ENCODE data around the gene NUTF2.

NUTF2 gene

DNA sequence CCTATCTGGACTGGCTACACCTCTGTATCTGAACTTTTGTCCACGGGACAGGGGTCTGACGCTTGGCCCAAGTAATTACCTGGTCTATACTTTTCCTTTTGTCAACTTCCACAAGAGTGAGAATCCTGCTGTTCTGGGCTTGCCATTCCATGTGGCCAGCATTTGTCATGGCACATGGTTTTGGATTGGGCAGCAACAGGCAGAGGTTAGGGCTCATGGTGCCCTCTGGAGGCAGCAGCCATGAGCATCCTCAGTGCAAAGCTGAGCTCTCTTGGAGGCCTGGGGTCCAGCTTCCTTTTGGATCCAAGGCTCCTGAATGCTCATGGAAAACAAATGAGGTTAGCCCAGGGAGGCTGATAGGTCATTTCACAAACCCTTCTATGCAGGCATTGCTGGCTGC, 18.6 kb downstream of the NUTF2 start:
- no peak for DNase-seq

DNA sequence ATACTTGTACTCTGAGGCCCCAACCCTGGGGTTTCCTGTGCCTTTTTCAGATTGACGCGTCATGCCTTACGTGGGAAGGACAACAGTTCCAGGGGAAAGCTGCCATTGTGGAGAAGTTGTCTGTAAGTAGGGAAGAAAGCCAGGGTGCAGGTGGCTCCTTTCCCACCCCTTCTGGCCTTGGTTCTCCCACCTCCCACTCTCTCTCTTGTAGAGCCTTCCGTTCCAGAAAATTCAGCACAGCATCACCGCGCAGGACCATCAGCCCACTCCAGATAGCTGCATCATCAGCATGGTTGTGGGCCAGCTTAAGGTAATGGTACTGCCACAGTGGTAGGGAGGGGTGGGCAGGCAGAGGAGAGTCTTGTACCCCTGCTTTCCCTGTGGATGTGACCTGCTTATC, 21.6 kb downstream of the NUTF2 start:
- DNase-seq = no peak

DNA sequence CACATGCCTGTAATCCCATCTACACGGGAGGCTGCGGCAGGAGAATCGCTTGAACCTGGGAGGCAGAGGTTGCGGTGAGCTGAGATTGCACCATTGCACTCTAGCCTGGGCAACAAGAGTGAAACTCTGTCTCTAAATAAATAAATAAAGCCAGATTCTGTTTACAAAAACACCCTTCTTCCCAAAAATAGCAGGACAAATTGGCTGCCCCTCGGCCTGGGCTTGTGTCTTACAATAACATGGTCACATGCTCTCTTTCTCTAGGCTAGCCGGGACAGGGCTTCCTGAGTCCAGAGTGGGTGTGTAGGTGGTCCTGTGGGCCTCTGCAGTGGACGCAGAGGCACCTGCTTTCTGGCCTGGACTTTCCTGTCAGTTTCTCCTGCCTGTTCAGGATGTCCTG, 22.9 kb downstream of the NUTF2 start:
- DNase-seq = no peak

DNA sequence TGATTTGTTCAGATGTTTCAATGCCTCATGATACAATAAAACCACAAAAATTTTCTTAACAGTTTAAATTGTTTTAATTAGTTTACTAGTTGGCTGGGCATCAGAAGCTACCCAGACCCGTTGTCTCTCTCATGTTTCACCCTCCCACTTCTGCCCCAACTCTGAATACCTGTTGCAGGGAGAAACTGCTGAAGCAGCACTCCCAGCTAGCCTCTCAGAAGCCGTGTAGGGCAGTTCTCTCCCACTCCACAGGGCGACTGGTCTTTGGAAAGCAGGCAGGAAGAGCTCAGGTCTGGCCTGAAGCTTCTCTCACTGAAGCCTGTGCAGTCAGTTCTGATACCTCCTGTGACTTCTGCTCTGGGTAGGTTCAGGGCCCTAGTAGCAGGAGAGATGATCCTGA, 24.5 kb downstream of the NUTF2 start:
- no peak for DNase-seq

DNA sequence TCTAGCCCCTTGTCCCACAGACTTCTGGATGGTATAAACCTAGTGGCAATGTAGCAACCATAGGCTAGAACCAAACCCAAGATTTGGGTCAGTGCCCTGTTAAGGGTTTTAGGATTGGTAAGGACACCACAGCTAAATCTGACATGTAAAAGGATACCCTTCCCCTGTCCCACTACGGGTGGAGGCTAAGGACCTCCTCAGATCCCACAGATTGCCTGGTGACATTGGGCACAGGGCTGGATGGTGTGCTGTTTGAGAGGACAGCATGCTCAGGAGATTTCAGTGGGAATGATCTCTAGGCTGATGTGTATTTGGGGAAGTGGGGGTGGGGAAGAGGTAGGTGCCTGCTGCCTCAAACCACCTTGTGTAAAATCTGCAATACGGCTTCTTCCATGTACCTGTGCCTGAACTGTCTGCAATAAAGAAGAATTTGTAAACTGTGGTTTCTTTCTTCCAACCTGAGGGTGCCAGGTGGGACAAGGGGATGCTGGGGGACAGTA, 25.4 kb downstream of the NUTF2 start:
- DNase-seq = no peak

DNA sequence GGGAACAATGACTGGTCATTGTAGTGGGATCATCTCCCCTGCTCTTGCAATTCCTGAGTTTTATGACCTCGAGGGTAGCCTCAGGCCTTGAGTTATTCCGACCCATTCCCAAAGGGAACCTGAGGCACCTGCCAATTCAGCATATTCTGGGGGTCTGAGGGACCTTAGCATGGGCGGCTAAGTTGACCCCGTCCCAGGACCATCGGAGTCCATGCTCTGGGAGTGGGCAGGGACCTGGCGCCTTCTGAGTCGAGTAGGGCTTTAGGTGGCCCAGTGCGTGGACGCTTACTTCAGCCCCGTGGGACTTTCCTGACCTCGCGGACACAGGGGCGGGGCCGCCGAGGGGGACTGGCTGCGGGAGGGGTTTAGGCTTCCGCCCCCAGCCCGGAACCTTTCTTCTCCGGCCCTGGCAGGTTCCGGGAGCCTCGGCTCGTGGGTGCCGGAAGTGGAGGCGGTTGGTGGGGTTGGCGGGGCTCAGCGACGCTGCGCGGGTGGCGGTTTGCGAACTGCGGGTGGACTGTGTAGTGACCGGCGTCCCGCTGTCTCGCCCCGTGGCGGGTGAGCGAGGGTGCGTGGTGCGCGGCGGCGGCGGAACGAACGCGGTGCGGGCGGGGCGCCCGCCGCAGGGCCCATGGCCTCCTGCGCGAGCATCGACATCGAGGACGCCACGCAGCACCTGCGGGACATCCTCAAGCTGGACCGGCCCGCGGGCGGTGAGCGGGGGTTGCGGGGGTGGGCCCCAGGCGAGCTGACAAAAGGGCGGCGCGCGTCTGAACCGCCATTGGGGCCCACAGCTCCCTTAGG, 26.1 kb downstream of the NUTF2 start, which contains the start of gene EDC4:
Gene EDC4, plus strand, starts transcription at position 422 of the 804 bp plus-strand sequence. Its CDS starts 210 bp downstream, at position 632.
- DNase-seq = no peak

DNA sequence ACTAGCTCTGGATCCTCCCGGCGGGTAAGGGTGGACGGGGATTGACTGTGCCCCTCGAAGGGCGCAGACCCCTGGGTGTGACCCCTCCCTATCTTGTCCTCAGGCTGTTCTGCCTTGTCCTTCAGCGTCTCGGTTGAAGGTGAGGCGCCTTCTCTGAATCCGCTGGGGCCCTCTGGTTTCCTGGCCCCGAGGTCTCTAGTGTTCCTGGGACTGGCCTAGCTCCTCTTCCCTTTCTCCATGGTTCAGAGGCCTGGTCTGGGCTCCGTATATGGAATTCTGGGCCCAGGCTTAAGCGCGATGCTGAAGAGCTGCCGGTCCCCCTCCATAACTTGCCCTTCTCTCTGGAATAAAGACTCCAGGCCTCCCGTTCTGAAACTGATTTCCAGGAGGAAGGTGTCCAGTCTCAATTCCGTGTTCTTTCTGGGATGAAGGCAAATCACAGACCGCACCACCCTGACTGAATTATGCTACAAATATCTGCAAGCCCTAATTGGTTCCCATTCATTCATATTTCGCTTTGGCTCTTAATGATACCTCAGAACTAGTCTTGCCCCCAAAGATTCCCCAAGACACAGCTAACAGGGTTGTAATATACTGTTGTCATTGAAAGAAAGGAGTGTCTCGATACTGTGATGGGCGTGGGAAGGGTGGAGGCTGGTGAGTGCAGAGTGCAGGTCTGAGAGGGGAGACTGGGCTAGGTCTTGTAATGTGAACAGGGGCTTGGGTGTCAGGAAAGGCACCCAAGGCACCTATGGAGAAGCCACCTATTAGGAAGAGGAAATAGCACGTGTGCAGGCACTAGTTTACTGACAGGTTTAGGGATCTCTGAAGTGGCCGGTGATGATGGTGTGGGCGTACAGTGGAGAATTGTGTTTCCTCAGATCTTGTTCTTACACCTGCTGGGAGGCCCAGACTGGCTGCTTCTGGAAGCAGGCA, 27.0 kb downstream of the NUTF2 start:
- DNase-seq = no peak

DNA sequence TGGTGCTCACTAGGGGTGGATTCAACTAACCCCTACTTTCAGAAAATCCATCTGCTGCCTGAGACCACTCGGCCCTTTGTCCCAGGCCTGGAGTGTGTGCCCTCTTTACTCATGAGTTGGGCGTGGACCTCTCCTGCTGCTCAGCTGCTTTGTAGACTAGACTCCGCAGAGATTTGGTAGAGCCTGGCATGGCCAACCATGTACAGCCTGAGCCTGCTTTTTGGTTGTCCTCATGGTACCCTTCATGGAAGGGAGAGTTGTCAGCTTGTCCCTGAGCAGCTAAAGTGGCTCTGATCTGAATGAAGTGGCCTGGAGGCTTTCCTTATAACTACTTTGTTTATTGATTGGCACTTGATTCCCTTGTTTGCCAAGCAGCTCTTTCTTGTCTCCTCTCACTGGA, 27.6 kb downstream of the NUTF2 start:
- DNase-seq = no peak

DNA sequence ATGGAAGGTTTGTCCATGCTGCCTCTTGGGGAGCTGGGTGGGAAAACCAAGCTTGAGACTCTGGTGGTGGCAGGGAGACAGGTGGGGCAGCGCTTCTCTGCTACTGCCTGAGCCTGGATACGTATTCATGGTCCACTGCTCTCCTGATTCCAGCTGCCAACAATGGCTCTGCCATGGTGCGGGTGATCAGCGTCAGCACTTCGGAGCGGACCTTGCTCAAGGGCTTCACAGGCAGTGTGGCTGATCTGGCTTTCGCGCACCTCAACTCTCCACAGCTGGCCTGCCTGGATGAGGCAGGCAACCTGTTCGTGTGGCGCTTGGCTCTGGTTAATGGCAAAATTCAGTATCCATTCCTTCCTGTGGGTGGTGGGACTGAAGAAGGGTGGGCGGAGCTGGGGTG, 30.3 kb downstream of the NUTF2 start:
- no peak for DNase-seq

DNA sequence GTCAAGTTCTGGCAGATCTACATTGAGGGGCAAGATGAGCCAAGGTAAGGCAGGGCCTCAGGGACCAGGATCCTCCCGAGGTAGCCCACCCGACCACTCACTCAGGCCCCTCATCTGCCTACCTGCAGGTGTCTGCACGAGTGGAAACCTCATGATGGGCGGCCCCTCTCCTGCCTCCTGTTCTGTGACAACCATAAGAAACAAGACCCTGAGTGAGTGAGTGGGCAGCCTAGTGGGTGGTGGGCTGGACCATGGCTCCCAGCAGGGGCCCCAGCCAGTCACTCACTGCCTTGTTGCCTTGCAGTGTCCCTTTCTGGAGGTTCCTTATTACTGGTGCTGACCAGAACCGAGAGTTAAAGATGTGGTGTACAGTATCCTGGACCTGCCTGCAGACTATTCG, 31.5 kb downstream of the NUTF2 start:
- DNase-seq = no peak

DNA sequence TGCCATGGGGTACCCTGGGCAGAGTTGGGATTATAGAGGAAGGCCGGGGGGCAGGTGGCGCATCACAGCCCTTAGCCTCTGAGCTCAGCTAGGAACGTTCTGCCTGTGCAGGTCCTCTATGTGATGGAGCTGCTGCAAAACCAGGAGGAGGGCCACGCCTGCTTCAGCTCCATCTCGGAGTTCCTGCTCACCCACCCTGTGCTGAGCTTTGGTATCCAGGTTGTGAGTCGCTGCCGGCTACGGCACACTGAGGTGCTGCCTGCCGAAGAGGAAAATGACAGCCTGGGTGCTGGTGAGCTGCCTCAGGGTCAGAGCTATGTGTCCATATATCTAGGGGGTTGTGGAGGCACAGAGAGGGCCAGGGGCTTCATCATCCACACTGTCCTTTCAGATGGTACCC, 32.1 kb downstream of the NUTF2 start:
- no peak for DNase-seq

DNA sequence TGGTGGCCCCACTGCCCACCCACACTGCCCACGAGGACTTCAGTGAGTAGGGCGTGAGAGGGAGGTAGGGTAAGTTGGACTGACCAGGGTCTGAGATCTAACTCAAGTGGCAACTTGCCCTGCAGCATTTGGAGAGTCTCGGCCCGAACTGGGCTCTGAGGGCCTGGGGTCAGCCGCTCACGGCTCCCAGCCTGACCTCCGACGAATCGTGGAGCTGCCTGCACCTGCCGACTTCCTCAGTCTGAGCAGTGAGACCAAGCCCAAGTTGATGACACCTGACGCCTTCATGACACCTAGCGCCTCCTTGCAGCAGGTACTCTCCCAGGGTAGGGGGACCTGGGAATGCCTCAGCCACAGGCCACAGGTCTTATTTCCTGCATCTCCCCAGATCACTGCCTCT, 32.7 kb downstream of the NUTF2 start:
- DNase-seq = no peak

DNA sequence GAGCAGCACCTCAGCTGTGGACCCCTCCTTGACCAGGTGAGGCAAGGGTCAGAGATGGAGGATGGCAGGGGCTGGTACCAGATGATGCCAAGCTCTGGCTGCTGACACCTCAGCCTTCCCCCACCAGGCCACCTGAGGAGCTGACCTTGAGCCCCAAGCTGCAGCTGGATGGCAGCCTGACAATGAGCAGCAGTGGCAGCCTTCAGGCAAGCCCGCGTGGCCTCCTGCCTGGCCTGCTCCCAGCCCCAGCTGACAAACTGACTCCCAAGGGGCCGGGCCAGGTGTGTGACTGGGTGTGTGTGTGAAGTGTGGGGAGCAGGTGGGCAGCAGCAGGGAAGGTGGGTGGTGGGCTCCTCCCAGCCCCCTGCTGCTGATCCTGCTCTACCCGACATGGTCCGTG, 33.2 kb downstream of the NUTF2 start:
- DNase-seq = no peak

DNA sequence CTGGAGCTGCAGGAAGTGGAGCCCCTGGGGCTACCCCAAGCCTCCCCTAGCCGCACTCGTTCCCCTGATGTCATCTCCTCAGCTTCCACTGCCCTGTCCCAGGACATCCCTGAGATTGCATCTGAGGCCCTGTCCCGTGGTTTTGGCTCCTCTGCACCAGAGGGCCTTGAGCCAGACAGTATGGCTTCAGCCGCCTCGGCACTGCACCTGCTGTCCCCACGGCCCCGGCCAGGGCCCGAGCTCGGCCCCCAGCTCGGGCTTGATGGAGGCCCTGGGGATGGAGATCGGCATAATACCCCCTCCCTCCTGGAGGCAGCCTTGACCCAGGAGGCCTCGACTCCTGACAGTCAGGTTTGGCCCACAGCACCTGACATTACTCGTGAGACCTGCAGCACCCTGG, 33.9 kb downstream of the NUTF2 start:
- DNase-seq = no peak

DNA sequence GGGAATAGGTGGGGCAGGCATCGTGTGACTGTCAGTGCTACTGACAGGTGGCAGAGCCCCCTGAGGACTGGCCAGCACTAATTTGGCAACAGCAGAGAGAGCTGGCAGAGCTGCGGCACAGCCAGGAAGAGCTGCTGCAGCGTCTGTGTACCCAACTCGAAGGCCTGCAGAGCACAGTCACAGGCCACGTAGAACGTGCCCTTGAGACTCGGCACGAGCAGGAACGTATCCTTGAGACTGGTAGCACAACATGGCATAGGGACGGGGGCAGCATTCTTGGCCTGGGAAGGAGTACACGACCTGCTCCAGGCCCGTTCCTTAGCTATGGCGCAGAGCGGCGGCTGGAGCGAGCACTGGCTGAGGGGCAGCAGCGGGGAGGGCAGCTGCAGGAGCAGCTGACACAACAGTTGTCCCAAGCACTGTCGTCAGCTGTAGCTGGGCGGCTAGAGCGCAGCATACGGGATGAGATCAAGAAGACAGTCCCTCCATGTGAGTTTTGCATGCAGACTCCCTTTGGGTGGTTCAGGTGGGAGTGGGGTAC, 35.0 kb downstream of the NUTF2 start:
- no peak for DNase-seq

DNA sequence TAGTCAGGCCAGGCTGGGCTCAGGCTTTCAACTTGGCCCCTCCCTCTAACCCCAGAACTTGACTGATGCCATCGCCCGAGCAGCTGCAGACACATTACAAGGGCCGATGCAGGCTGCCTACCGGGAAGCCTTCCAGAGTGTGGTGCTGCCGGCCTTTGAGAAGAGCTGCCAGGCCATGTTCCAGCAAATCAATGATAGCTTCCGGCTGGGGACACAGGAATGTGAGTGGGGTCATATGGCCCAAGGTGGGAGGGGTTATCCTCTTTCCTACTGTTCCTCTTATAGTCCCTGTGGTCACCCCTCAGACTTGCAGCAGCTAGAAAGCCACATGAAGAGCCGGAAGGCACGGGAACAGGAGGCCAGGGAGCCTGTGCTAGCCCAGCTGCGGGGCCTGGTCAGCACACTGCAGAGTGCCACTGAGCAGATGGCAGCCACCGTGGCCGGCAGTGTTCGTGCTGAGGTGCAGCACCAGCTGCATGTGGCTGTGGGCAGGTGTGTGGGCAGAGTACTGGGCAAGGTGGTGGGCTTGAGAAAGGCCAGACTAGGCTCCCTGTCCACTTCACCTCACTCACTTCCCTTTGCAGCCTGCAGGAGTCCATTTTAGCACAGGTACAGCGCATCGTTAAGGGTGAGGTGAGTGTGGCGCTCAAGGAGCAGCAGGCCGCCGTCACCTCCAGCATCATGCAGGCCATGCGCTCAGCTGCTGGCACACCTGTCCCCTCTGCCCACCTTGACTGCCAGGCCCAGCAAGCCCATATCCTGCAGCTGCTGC, 35.8 kb downstream of the NUTF2 start:
- no peak for DNase-seq

DNA sequence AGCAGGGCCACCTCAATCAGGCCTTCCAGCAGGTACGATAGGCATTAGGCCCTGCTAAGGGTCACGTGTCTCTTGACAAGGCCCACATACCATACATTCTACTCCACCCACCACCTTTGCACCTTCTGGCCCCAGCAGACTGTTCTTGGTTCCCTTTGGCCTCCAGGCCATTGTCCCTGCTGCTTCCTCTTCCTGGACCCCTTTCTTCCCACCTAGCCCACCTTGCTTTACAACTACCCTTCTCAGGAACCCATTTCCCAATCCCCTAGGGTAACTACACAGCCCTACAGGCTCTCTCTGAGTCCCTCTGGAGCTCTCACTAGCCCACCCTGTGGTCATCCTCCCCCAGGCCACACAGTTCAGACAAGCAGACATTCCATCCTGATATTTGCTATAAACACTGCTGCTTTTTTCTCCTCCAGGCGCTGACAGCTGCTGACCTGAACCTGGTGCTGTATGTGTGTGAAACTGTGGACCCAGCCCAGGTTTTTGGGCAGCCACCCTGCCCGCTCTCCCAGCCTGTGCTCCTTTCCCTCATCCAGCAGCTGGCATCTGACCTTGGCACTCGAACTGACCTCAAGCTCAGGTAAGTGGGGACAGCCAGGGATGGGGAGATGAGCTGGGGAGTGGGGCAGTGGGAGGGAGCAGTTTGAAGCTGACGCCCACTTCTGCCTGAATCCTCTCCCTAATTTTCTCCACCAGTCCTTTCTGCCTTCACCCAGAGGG, 36.6 kb downstream of the NUTF2 start:
- DNase-seq = no peak

DNA sequence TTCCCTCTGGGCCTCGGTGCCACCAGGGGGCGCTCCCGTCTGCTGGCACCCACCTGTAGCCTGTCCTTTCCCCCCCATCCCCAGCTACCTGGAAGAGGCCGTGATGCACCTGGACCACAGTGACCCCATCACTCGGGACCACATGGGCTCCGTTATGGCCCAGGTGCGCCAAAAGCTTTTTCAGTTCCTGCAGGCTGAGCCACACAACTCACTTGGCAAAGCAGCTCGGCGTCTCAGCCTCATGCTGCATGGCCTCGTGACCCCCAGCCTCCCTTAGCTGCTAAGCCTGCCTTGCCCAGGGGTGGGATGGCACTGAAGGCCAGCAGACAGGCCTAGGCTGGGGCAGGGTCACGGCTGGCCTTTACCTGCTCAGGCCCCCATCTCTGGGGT, 37.1 kb downstream of the NUTF2 start:
- no peak for DNase-seq

DNA sequence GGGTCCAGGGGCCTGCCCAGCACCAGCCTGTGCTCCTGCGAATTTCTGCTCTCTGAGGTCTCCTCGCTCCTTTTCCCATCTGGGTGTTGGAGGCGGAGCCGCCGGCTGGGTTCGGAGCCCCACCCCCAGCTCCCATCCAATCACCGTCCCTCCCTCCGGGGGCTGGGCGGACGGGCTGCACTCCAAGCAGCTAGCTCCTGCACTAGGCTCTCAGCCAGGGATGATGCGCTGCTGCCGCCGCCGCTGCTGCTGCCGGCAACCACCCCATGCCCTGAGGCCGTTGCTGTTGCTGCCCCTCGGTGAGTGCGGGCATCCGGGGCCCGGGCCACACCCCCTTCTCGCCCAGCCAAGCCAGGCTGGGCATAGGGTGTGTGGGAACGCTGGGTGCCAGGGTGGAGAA, 38.0 kb downstream of the NUTF2 start, which contains the start of gene NRN1L:
Gene NRN1L, plus strand, starts transcription at position 202 of the 400 bp plus-strand sequence. Its CDS starts 19 bp downstream, at position 221.
- no peak for DNase-seq

DNA sequence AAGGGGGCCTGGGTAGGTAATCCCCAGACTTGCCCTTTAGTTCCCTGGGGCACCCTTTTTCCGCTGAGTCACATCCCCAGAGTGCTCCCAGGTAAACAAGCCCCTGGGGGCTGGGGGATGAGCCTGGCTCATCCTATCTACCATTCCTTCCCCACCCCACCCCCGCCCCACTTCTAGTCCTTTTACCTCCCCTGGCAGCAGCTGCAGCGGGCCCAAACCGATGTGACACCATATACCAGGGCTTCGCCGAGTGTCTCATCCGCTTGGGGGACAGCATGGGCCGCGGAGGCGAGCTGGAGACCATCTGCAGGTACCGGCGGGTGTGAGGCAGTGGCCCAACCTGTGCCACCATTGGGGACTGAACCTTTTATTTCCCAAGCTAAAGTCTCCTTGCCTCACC, 38.8 kb downstream of the NUTF2 start:
- DNase-seq = no peak

DNA sequence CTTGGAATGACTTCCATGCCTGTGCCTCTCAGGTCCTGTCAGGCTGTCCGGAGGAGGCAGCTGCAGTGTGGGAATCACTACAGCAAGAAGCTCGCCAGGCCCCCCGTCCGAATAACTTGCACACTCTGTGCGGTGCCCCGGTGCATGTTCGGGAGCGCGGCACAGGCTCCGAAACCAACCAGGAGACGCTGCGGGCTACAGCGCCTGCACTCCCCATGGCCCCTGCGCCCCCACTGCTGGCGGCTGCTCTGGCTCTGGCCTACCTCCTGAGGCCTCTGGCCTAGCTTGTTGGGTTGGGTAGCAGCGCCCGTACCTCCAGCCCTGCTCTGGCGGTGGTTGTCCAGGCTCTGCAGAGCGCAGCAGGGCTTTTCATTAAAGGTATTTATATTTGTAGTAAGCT, 39.2 kb downstream of the NUTF2 start:
- no peak for DNase-seq

DNA sequence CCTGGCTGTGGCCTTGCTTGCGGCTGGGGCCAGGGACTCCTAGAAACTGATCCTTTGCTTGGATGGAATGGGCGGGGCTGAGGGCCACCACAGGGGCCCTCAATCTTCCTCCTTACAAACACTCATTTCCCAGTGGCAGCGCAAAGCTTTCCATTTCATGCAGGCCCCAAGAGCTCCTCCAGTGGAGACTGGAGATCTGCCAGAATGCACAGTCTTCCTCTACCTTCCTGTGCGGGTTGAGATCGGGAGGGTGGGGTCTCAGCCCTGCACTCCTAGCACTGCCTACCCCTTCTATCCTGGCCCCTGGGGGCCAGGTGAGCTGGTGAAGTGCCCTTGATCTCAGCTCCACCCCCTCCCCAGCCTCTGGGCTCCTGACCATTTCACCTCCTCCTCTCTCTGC, 39.7 kb downstream of the NUTF2 start:
- peak; percentile 10 for DNase-seq
